ENCODE measurements around the gene SH3D21.

The SH3D21 gene

DNA sequence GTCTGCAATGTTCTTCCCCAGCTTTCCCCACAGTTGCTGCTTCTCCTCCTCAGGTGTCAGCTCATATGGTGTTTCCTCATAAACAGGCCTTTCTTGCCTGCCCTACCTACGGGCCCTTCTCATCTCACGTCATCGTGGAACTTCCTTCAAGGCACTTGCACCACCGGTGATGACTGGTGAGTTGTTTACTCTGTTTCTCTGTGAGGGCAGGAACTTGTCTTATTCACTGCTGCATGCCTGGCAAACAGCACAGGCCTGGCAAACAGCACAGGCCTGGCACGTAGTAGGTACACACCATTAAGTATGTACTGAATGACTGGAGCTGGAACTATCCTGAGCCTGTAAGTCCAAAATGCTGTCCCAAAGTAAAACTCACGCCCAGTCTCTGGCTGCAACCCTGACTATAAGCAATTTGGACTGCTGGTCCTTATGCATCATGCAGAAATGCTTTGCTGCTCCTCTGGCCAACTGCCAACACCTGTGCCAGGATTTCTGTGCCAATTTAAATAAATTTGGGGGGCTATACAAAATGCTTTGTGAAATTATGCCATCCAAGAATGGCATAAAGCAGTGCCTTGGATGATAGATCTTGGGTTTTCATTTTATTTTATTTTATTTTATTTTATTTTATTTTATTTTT, 53.9 kb downstream of the SH3D21 start:
- peak; percentile 23 for DNase-seq

DNA sequence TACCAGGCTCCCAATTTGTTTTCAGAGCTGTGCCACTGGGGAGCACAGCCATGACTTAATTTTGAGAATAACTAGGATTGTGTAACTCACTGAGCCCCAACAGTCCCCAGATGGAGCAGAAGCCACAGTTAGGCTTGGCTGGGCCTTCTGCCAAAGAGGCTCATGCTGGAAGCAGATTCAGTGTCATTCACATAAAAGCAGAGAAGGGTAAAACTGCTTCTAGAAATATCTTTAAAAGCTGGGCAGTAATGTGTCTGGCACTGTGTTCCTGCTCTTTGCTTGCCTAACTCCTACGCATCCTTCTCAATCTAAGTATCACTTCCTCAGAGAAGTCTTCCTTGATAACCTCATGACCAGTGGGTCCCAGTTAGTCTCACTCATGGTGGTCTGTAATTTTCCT, 59.2 kb downstream of the SH3D21 start:
- DNase-seq, result peak; percentile 73

DNA sequence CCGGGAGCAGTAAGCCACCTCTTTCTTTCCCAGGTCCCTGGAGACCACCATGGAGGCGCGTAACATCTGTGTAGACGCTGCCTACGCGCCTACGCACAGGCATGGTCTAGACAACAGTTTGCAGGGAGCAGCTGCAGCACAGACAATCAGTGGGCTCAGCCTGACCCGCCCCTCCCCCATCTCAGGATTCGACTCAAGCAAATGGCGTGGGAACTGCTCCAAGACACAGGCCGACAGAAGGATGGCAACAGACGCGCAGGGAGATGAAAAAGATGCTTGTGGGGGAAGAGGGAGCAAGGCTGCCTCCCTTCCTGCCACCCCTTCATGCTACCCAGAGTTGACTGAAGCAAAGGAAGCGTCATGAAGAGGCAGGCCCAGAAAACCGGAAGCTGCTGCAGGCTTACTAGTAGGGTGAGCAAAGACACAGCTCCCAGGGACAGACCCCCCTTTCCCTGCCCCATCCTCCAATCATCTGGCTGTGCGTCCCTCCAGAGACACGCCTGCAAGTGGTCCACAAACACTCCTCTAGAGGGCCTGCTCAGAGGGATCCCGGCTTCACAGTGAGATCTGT, 60.0 kb downstream of the SH3D21 start:
- peak; percentile 90 for DNase-seq

DNA sequence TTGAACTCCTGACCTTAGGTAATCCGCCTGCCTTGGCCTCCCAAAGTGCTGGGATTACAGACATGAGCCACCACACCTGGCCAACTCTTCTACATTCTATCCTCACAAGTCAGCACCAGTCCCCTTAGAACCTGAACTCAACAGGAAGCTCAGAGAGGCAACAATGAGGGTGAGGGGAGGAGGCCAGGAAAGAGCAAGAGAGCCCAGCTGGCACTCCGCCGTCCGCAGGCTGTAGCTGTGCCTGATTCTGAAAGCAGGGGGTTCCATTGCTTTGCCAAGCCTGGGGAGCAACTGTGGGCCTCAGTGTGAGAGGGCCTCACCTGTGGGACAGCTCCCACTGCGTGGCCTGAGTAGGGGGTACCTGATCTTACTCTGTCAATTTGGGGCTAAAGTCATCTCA, 60.9 kb downstream of the SH3D21 start:
- DNase-seq, result no peak

DNA sequence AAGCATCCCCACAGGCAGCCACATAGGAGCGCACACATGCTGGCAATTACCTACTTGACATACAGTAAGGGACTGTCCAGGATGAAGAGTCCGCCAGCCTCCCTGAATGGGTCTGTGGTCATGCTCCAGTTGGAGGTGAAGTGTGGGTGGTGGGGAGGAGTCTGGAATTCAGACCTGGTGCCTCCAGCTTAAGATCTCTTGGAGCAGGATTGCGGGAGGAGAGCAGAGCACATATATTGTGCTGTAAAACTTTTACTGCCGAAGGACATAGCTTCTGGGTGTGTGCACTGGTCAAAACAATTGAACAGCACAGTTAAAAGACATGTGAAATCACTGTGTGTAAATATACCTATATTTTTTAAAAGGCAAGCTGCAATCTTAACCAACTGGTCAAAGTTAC, 61.6 kb downstream of the SH3D21 start:
- DNase-seq, result no peak

DNA sequence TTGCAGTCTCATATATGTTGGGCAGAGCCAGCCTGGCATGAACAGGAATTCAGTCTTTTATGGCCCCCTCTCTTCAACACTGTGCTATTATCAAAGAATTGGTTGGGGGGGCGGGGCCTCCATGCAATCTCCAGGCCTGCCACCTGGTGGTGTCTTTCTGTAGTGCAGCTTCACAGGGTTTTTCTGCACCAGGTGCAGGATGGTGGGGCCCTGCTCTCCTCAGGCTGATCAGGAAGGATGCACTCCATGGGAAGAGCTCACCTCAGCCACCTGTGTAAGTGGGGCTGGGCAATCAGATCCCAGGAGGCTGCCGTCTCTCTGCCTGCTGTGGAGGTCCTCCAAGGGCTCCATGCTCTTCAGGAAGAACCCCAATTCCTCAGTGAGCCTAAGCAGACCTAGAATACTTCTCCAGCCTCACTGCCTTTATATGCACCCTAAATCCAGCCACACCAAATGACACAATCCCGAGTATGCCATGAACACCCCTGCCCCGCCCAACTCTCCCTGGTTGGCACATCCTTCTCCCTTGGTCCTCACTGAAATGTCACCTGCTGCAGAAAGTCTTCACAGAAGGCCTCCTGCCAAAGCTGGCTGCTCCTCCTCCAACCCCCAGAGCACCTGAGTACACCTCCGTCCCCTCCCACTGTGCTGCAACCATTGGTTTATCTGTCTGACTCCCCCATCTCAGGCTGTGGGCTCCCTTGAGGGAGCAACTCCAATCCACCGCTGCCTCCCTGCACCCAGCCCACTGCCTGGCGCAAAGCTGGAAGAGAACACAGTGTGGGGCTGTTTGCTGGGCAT, 63.1 kb downstream of the SH3D21 start:
- peak; percentile 11 for DNase-seq

All from NCI-H446 treated with DMSO at 0.1 percent for 48 hours (cell line).